HepG2 (cell line): Measurements from ENCODE around the gene RPS19. TPM values are rescaled to one million over a fixed set of nuclear protein-coding genes. Genes with fewer than 3 reads are reported as not detected.

Source experiments
- ATF3 ChIP-seq: sonication (generic); formaldehyde crosslinking; IDR thresholded peaks from 2 replicates; pipeline ENCODE4 v1.4.0; 2020; ENCODE audit warnings: missing genetic modification reagents
- BHLHE40 ChIP-seq: IDR thresholded peaks from 2 replicates; pipeline ENCODE4 v1.6.1; 2011; ENCODE audit warnings: low read length, improper control_type of control experiment
- HMG20B ChIP-seq: conservative IDR thresholded peaks from 2 replicates; pipeline ENCODE4 v1.6.1; 2016; ENCODE audit warnings: missing genetic modification reagents, missing compliant biosample characterization
- HOXA3 ChIP-seq: sonication (generic); formaldehyde crosslinking; IDR thresholded peaks from 2 replicates; pipeline ENCODE4 v1.5.0; 2020; ENCODE audit warnings: missing genetic modification reagents
- JARID2 ChIP-seq: sonication (generic); formaldehyde crosslinking; IDR thresholded peaks from 2 replicates; pipeline ENCODE4 v1.8.1; 2023; ENCODE audit warnings: missing genetic modification reagents, inconsistent platforms; ENCODE audit not compliant: insufficient replicate concordance
- KLF11 ChIP-seq: IDR thresholded peaks from 2 replicates; pipeline ENCODE4 v1.6.1; 2016; ENCODE audit warnings: missing compliant biosample characterization
- ONECUT2 ChIP-seq: sonication (generic); formaldehyde crosslinking; IDR thresholded peaks from 2 replicates; pipeline ENCODE4 v1.4.0; 2020; ENCODE audit warnings: missing genetic modification reagents
- SPEN ChIP-seq: sonication (generic); formaldehyde crosslinking; IDR thresholded peaks from 2 replicates; pipeline ENCODE4 v1.5.1; 2020; ENCODE audit warnings: low read depth, mild to moderate bottlenecking, missing genetic modification reagents
- STAG1 ChIP-seq: sonication (generic); formaldehyde crosslinking; IDR thresholded peaks from 2 replicates; pipeline ENCODE4 v1.4.0; 2020; ENCODE audit warnings: missing genetic modification reagents
- TBP ChIP-seq: sonication (generic); formaldehyde crosslinking; IDR thresholded peaks from 2 replicates; pipeline ENCODE4 v1.5.0; 2020; ENCODE audit warnings: missing genetic modification reagents
- TBX2 ChIP-seq: sonication (generic); formaldehyde crosslinking; IDR thresholded peaks from 2 replicates; pipeline ENCODE4 v1.5.0; 2020; ENCODE audit warnings: missing genetic modification reagents, mild to moderate bottlenecking, borderline replicate concordance
- TEAD3 ChIP-seq: optimal IDR thresholded peaks from 2 replicates; pipeline ENCODE3; 2016; ENCODE audit warnings: borderline replicate concordance
- ZBTB14 ChIP-seq: sonication (generic); formaldehyde crosslinking; IDR thresholded peaks from 2 replicates; pipeline ENCODE4 v1.4.0; 2020; ENCODE audit warnings: missing genetic modification reagents
- ZBTB33 ChIP-seq: sonication (generic); formaldehyde crosslinking; IDR thresholded peaks from 2 replicates; pipeline ENCODE4 v1.4.0; 2020; ENCODE audit warnings: missing genetic modification reagents
- ZNF232 ChIP-seq: sonication (generic); formaldehyde crosslinking; IDR thresholded peaks from 2 replicates; pipeline ENCODE4 v1.4.0; 2020; ENCODE audit warnings: missing genetic modification reagents, borderline replicate concordance
- ZNF501 ChIP-seq: sonication (generic); formaldehyde crosslinking; IDR thresholded peaks from 2 replicates; pipeline ENCODE4 v1.5.1; 2020; ENCODE audit warnings: mild to moderate bottlenecking, moderate library complexity, missing genetic modification reagents
- ZNF782 ChIP-seq: sonication (generic); formaldehyde crosslinking; IDR thresholded peaks from 2 replicates; pipeline ENCODE4 v1.4.0; 2020; ENCODE audit warnings: missing genetic modification reagents, mild to moderate bottlenecking, borderline replicate concordance
- ZNF792 ChIP-seq: IDR thresholded peaks from 2 replicates; pipeline ENCODE4 v1.6.1; 2016
- ZSCAN30 ChIP-seq: sonication (generic); formaldehyde crosslinking; IDR thresholded peaks from 2 replicates; pipeline ENCODE4 v1.5.0; 2020; ENCODE audit warnings: mild to moderate bottlenecking, missing genetic modification reagents
- polyA plus RNA-seq, 8 experiments: library from polyadenylated mRNA; depleted of rRNA in 3 of 8; stranded (reverse) in 7 of 8; unstranded in 1 of 8; fragments of >200 nt; fragmentation: Illumina TruSeq in 4 of 8; extraction: Trizol in 4 of 8; gene quantifications; 2 replicates each; pipeline versions ENCODE4 v1.2.1 to v1.2.3, GENCODE V29; 2011 to 2016; ENCODE audit warnings: low read depth in 4 of 8, missing spikeins in 1 of 8, mixed read lengths in 1 of 8; ENCODE audit not compliant: insufficient read depth in 1 of 8
- total RNA-seq, 5 experiments: library from RNA; depleted of rRNA; stranded (reverse); fragments of >200 nt; fragmentation: Illumina TruSeq; extraction: Trizol; gene quantifications; 2 replicates each; pipeline ENCODE4 v1.2.3, GENCODE V29; 2016; ENCODE audit warnings: low read depth in 1 of 5
- TF ChIP-seq, protein P1 (sequence below): sonication (generic); formaldehyde crosslinking; conservative IDR thresholded peaks from 2 replicates; pipeline ENCODE4 v1.8.0; 2022; ENCODE audit warnings: missing genetic modification reagents
- TF ChIP-seq, protein P2 (sequence below): sonication (generic); formaldehyde crosslinking; IDR thresholded peaks from 2 replicates; pipeline ENCODE4 v1.8.1; 2022; ENCODE audit warnings: low read depth, mild to moderate bottlenecking, missing genetic modification reagents

RPS19 gene
- total and polyA plus RNA-seq, 2 of the 13 experiments (the other 11 are each of a cell fraction or from before 2014, with no cell fraction given), result 1,983 to 4,758 TPM

- no peak for TF ChIP-seq ZBTB33
- no peak for TF ChIP-seq ZNF232 (CRISPR knock-in tag)
- TF ChIP-seq ZNF792 (CRISPR knock-in tag), result no peak
- no peak for TF ChIP-seq TBP
- TF ChIP-seq SPEN (CRISPR knock-in tag), result no peak
- no peak for TF ChIP-seq ZNF782 (CRISPR knock-in tag)
- TF ChIP-seq, protein P1, sequence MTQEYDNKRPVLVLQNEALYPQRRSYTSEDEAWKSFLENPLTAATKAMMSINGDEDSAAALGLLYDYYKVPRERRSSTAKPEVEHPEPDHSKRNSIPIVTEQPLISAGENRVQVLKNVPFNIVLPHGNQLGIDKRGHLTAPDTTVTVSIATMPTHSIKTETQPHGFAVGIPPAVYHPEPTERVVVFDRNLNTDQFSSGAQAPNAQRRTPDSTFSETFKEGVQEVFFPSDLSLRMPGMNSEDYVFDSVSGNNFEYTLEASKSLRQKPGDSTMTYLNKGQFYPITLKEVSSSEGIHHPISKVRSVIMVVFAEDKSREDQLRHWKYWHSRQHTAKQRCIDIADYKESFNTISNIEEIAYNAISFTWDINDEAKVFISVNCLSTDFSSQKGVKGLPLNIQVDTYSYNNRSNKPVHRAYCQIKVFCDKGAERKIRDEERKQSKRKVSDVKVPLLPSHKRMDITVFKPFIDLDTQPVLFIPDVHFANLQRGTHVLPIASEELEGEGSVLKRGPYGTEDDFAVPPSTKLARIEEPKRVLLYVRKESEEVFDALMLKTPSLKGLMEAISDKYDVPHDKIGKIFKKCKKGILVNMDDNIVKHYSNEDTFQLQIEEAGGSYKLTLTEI, result no peak
- no peak for TF ChIP-seq TEAD3 (CRISPR knock-in tag)
- no peak for TF ChIP-seq ZSCAN30
- TF ChIP-seq STAG1, result peak; percentile 81
- TF ChIP-seq, protein P2, sequence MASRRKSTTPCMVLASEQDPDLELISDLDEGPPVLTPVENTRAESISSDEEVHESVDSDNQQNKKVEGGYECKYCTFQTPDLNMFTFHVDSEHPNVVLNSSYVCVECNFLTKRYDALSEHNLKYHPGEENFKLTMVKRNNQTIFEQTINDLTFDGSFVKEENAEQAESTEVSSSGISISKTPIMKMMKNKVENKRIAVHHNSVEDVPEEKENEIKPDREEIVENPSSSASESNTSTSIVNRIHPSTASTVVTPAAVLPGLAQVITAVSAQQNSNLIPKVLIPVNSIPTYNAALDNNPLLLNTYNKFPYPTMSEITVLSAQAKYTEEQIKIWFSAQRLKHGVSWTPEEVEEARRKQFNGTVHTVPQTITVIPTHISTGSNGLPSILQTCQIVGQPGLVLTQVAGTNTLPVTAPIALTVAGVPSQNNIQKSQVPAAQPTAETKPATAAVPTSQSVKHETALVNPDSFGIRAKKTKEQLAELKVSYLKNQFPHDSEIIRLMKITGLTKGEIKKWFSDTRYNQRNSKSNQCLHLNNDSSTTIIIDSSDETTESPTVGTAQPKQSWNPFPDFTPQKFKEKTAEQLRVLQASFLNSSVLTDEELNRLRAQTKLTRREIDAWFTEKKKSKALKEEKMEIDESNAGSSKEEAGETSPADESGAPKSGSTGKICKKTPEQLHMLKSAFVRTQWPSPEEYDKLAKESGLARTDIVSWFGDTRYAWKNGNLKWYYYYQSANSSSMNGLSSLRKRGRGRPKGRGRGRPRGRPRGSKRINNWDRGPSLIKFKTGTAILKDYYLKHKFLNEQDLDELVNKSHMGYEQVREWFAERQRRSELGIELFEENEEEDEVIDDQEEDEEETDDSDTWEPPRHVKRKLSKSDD (CRISPR knock-in tag), result no peak
- TF ChIP-seq KLF11 (CRISPR knock-in tag), result no peak
- no peak for TF ChIP-seq ONECUT2 (CRISPR knock-in tag)
- no peak for TF ChIP-seq ZNF501 (CRISPR knock-in tag)
- TF ChIP-seq JARID2 (CRISPR knock-in tag), result no peak
- TF ChIP-seq HOXA3 (CRISPR knock-in tag), result no peak
- no peak for TF ChIP-seq TBX2 (CRISPR knock-in tag)
- TF ChIP-seq ATF3 (CRISPR knock-in tag), result no peak
- 0 out of 2 replicates have a peak, but pooled peaks have one; percentile 9 for TF ChIP-seq BHLHE40
- TF ChIP-seq HMG20B (CRISPR knock-in tag), result no peak
- TF ChIP-seq ZBTB14 (CRISPR knock-in tag), result no peak
These were observed 38.9 kb upstream of the RPS19 start (continued) for GRCh38 chr19:41821003-41821735.
